ENCODE measurements around the gene SHROOM3. TPM values are rescaled to one million over a fixed set of nuclear protein-coding genes. Genes with fewer than 3 reads are reported as not detected.

Gene SHROOM3
- total RNA-seq, 1 experiment from 2014 or later, result 27.6 TPM

DNA sequence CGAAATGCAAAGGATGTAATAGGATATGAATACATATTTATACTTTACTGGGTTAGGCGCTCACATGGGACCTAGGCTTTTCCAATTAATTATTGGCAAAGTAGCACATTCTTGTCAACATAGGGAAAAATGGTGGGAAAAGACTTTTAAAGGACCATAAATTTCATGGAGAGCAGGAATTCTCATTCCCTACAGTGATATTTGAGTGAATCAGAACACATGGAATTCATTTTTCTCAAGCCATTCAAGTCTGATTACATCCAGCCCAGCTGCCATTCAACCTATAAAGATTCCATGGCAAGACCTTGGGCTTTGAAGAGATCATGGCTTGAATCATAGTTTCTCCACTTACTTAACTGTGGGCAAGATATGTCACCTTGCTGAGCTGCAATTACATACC lies 312.5 kb downstream of the SHROOM3 start:
- Histone ChIP-seq H2BK5ac (ENCODE audit: insufficient read length, low read length) (no peak overlapping the region), H3K23ac (ENCODE audit: insufficient read length, low read depth, low read length) (no peak overlapping the region), H3K4me1 (ENCODE audit: insufficient read depth, low read length) (no peaks in the 10 kb centered on the region), H3K79me2 (ENCODE audit: insufficient read depth, low read length) (no peaks in the 10 kb centered on the region), H3K4me2 (ENCODE audit: insufficient read depth, insufficient read length, low read length) (no peak overlapping the region), H2AK5ac (ENCODE audit: insufficient read length, low read length) (no peak overlapping the region), H3K27ac (ENCODE audit: insufficient read length, low read depth, low read length) (no peak overlapping the region), H4K20me1 (ENCODE audit: control insufficient read depth, insufficient read depth, insufficient read length) (no peaks in the 10 kb centered on the region), H3T11ph (ENCODE audit: low read length) (no peak overlapping the region), H3K79me1 (ENCODE audit: insufficient read depth, low read depth, low read length, poor library complexity, severe bottlenecking) (no peaks in the 10 kb centered on the region), H2BK12ac (ENCODE audit: insufficient read length, low read depth, low read length) (no peak overlapping the region), H2BK20ac (ENCODE audit: low read depth, low read length, poor library complexity, severe bottlenecking) (no peak overlapping the region), H3K9ac (ENCODE audit: extremely low read depth, insufficient read length, low read length) (no peak overlapping the region), H3K23me2 (ENCODE audit: insufficient read length, low read depth, low read length, poor library complexity, severe bottlenecking) (no peaks in the 10 kb centered on the region), H3K9me3 (ENCODE audit: control insufficient read depth, low read depth, low read length) (no peaks in the 10 kb centered on the region), H3K27me3 (ENCODE audit: insufficient read depth, low read length) (no peaks in the 10 kb centered on the region), H3K4ac (ENCODE audit: low read depth, low read length) (no peak overlapping the region), H2AFZ (ENCODE audit: low read length) (no peak overlapping the region), H3K18ac (ENCODE audit: insufficient read length, low read depth, low read length) (no peak overlapping the region), H4K91ac (ENCODE audit: insufficient read length, low read depth, low read length) (no peak overlapping the region), H3K56ac (ENCODE audit: insufficient read length, low read depth, low read length) (no peak overlapping the region), H2BK120ac (ENCODE audit: low read depth, low read length, poor library complexity, severe bottlenecking) (no peak overlapping the region), H4K5ac (ENCODE audit: insufficient read length, low read depth, low read length) (no peak overlapping the region), H3K14ac (ENCODE audit: insufficient read depth, low read length) (no peak overlapping the region), H4K8ac (replicated peaks; ENCODE audit: insufficient read length, low read depth, low read length) (no peak overlapping the region), H2BK15ac (ENCODE audit: low read depth, low read length) (no peak overlapping the region)
- Mint-ChIP-seq H3K9me3 (peaks cover 3 to 4% of the 10 kb centered on the region in 2 experiments; a peak in 3 of 5 replicates), H3K36me3 (ENCODE audit: insufficient read depth in 1 of 3, low read depth in 3 of 3) (peaks cover 29 to 46% (median 33%) of the 10 kb centered on the region in 3 experiments), H3K4me1 (peaks cover 5 to 9% of the 10 kb centered on the region in 2 experiments), H3K27ac (no peak overlapping the region), H3K4me3 (no peak overlapping the region), H3K27me3 (ENCODE audit: low read depth) (no peaks in the 10 kb centered on the region)
- TF ChIP-seq, protein P1, sequence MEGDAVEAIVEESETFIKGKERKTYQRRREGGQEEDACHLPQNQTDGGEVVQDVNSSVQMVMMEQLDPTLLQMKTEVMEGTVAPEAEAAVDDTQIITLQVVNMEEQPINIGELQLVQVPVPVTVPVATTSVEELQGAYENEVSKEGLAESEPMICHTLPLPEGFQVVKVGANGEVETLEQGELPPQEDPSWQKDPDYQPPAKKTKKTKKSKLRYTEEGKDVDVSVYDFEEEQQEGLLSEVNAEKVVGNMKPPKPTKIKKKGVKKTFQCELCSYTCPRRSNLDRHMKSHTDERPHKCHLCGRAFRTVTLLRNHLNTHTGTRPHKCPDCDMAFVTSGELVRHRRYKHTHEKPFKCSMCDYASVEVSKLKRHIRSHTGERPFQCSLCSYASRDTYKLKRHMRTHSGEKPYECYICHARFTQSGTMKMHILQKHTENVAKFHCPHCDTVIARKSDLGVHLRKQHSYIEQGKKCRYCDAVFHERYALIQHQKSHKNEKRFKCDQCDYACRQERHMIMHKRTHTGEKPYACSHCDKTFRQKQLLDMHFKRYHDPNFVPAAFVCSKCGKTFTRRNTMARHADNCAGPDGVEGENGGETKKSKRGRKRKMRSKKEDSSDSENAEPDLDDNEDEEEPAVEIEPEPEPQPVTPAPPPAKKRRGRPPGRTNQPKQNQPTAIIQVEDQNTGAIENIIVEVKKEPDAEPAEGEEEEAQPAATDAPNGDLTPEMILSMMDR (conservative IDR thresholded peaks at IDR 0.05), result no peak
- DNase-seq, result no peak
- no CpG with 5 or more reads among the region's 2 CpGs for WGBS (ENCODE audit: extremely low coverage, insufficient read length, low lambda C conversion rate)
